NCI-H510A treated with DMSO at 0.1 percent for 48 hours (cell line): ENCODE measurements around the gene KERA.

Experiments
- DNase-seq: peaks from one replicate; lab custom pipeline; 2025; lab: John Stamatoyannopoulos, UW

Gene KERA

DNA sequence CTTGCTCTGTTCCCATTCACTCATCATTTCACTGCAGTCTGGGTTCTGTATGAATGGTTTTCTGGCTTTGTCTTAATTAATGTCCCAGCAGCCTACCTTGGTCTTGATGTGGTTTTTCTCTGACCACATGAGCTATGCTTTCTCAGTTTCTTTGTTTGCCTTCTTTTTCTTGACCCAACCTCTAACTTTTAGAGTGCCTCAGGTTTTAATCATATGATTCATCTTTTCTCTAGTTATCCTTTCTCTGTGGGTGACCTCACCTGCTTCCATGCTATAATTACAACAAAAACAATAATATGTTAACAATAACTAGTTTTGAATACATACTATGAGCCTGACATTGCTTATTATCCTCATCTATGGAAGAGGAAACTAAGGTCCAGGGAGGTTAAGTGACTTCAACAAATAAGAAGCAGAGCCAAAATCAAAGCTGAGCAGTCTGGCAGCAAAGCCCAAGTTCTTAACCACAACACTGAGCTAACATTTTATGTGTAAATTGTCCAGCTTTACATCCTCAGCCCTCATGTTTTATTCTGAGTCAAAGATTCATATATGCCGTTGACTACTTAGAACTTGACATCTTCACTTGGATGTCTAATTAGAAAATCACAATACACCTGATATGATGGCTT lies 48.4 kb downstream of the KERA start:
- DNase-seq: no peak

DNA sequence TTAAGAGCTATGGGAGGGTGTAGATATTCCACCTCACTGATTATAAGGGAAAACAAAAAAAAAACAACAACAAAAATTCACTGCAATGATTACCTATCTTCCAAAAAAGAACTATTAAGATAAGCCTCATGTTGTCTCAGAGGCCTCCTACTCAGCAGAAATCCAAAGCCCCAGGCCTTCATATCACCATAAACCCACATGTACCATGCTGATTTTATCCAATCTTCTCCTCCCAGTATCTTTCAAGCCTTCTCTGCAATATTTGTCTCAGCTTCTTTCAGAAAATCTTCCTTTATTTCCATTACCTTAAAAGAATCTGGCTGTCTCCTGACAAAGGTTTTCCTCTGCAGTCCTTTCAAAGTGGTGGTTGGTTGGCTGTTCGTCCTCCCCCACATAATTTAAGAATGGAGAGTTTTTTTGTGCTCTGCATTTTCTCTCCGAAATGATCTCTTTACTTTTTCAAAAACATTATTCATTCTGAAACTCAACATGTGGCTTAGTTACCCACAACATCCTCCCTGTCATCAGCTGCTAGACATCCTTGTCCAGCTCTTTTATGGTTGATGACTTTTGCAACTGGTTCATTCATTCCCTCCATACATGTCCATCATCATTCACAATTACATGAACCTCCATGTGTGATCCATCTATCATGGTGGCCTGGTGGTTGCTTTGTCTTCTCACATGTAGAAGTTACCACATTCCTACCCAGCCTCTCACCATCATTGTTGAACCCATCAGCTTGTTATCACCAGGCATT lies 50.1 kb downstream of the KERA start:
- DNase-seq: no peak

DNA sequence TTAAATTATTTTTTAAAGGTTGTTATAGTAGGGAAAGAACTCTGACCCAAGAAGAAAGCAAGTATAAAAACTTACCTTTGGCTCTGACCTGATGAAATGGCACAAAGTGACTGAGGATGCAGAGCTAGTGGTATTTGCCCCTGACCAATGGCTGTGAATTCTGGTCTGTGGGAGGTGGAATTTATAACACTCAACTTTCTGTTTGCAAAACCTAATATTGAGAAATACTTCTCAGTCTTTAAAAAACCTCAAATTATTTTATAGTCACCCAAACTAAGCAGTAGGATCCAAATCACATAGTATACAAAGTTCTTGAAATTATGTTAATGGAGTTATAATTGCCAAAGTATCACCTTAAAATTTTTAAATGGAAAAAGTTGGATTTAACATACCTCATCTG lies 53.0 kb downstream of the KERA start, which contains the start of gene EPYC:
Gene EPYC, minus strand, starts transcription at position 101 of the 400 bp plus-strand sequence. CDS start 2,407 bp downstream, outside the sequence.
- no peak for DNase-seq

DNA sequence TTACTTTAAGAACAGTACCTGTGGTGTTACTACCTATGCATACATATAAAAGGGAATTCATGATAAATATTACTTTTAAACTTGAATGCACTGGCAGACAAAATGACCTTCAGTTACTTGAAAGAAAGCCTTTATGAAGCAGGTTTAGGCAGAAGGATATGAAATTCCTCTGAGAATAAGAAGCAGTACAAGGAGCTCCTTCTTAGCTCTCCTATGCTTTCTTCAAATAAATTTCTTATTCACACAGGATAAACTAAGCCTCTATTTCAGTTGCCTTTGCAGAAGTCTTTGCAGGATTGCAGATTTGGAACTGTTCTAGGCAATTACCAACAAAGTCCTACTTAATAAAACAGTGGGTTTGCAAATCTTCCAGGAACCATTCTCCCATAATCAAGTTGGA lies 54.1 kb downstream of the KERA start:
- DNase-seq: no peak

DNA sequence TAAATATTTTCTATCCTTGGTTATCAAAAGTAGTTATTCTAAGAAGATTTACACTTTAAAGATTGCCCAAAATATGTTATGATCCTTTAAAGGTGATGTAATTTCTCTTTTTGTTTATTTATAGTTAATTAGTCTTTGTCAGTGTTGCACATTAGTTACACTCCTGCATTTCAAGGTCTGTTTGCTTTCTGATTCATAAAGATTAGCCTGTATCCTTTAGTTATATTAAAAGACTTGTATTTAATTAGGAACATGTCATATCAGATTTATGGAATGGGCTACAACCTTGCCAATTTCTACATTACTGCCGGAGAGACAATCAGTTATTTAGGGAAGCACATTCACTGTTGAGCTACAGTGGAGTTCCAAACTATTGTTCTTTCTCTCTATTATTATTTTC lies 56.5 kb downstream of the KERA start:
- DNase-seq: no peak
